Right lobe of liver (tissue), 4 donors: Measurements from ENCODE around the gene CDH26.

ENCODE experiments used
- CTCF ChIP-seq, 4 donors: fragments of 200-600 bp in 3 of 4; fragments of 450-650 bp in 1 of 4; IDR thresholded peaks; one replicate each; pipeline versions ENCODE4 v1.5.1 to v1.8.0; 2016 to 2022; ENCODE audit warnings: antibody characterized with exemption in 4 of 4, mild to moderate bottlenecking in 2 of 4
- POLR2A ChIP-seq: fragments of 450-650 bp; IDR thresholded peaks from one replicate; pipeline ENCODE4 v1.6.1; 2017; ENCODE audit warnings: antibody characterized with exemption, mild to moderate bottlenecking
- donor health status: DM: no; HTN: no; CAD: no.
- donor health status: DM: no; HTN: no; CAD: no.
- donor health status: DM: no; HTN: yes; CAD: no.

- TF ChIP-seq POLR2A: no peak
- no peak for TF ChIP-seq CTCF (IDR thresholded peaks at IDR 0.05)
Measured at GRCh38 chr20:60060593-60060992, 102.4 kb downstream of the CDH26 start.
